A673 (cell line): ENCODE data around the gene CYP2E1. TPM values are rescaled to one million over a fixed set of nuclear protein-coding genes. Genes with fewer than 3 reads are reported as not detected.

Source experiments
- BruUV-seq: library from RNA; stranded (reverse); fragments of 400-500 nt; replicated peaks from 2 replicates; lab custom pipeline; 2021; lab: Mats Ljungman, UMichigan
- CTCF ChIA-PET: fragments of 300-600 bp; sonication (Branson Sonifier 250); formaldehyde crosslinking; loops from one replicate; lab custom pipeline; 2022; ENCODE audit warnings: antibody characterized with exemption; lab: Charles Lee
- POLR2A ChIA-PET: fragments of 300-600 bp; sonication (Branson Sonifier 250); formaldehyde crosslinking; loops from one replicate; lab custom pipeline; 2022; ENCODE audit warnings: antibody characterized with exemption; ENCODE audit not compliant: low non-redundant PET; lab: Charles Lee
- DNase-seq: peaks from one replicate; pipeline ENCODE4 v3.0.0-alpha.2; 2015; ENCODE audit warnings: low spot score
- H3K27ac ChIP-seq: fragments of 200-600 bp; sonication (generic); 2 replicates; pipeline ENCODE4 v1.5.1; 2016; ENCODE audit warnings: mixed run types, low read depth, mild to moderate bottlenecking, mixed read lengths, antibody characterized with exemption, low read length; ENCODE audit not compliant: poor library complexity, severe bottlenecking
- H3K27me3 ChIP-seq: fragments of 200-600 bp; sonication (generic); replicated peaks from 2 replicates; pipeline ENCODE4 v1.6.1; 2017; ENCODE audit warnings: mixed run types, low read depth, mild to moderate bottlenecking, mixed read lengths, antibody characterized with exemption, low read length; ENCODE audit not compliant: insufficient read depth, poor library complexity
- H3K36me3 ChIP-seq: fragments of 200-600 bp; sonication (generic); 2 replicates; pipeline ENCODE4 v1.6.1; 2016; ENCODE audit warnings: mixed run types, mild to moderate bottlenecking, mixed read lengths, antibody characterized with exemption, low read length; ENCODE audit not compliant: insufficient read depth, poor library complexity, severe bottlenecking
- H3K4me1 ChIP-seq: fragments of 200-600 bp; sonication (generic); 2 replicates; pipeline ENCODE4 v1.6.1; 2017; ENCODE audit warnings: mixed run types, mild to moderate bottlenecking, mixed read lengths, antibody characterized with exemption, low read length; ENCODE audit not compliant: insufficient read depth, poor library complexity, severe bottlenecking
- H3K4me3 ChIP-seq: fragments of 200-600 bp; sonication (generic); 2 replicates; pipeline ENCODE4 v1.5.1; 2016; ENCODE audit warnings: low read depth, mixed run types, mild to moderate bottlenecking, mixed read lengths, low read length; ENCODE audit not compliant: poor library complexity, severe bottlenecking
- H3K9me3 ChIP-seq: fragments of 200-600 bp; sonication (generic); 2 replicates; pipeline ENCODE4 v1.6.1; 2016; ENCODE audit warnings: mixed run types, low read depth, mild to moderate bottlenecking, mixed read lengths, antibody characterized with exemption, low read length; ENCODE audit not compliant: poor library complexity, severe bottlenecking
- EZH2 ChIP-seq: fragments of 200-600 bp; sonication (generic); IDR thresholded peaks from 2 replicates; pipeline ENCODE4 v1.6.1; 2017; ENCODE audit warnings: borderline replicate concordance, low read depth, mild to moderate bottlenecking, mixed read lengths, antibody characterized with exemption, low read length; ENCODE audit not compliant: poor library complexity, severe bottlenecking
- intact Hi-C: fragments of 100-400 bp; cut with micrococcal nuclease; formaldehyde crosslinking; loops from one replicate; pipeline ENCODE4 v1.10.0; 2022; ENCODE audit not compliant: unreplicated experiment
- total RNA-seq: library from RNA; stranded (reverse); gene quantifications from 2 replicates; pipeline ENCODE4 v1.2.3, GENCODE V29; 2021
- TF ChIP-seq, protein P1 (sequence below): fragments of 300-800, 200-600 bp; sonication (generic); conservative IDR thresholded peaks from 2 replicates; pipeline ENCODE4 v1.5.1; 2017; ENCODE audit warnings: low read depth, mild to moderate bottlenecking, antibody characterized with exemption, low read length, moderate library complexity, mixed read lengths

Gene CYP2E1
- total RNA-seq, 1 experiment from 2014 or later, result 0.49 TPM

DNA sequence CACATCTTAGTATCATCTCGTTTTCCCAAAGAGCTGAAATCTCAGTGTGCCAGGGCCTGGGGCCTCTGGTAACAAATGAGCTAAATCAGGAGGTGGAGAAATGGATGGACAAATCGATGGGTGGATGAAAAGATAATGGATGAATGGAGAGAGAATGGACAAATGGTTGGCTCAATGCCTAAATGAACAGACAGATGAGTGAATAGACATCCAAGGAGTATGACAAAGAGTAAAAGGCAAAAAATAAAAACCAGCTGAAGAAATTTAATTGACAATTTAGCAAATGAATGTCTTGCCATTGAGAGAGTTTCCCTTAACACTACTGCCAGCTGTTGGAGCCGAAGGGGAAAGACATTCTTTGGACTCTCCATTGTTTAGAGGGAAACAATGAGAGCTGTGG lies 30.2 kb downstream of the CYP2E1 start:
- intact Hi-C loops, result no loop called here
- no peak for TF ChIP-seq EZH2
- TF ChIP-seq, protein P1, sequence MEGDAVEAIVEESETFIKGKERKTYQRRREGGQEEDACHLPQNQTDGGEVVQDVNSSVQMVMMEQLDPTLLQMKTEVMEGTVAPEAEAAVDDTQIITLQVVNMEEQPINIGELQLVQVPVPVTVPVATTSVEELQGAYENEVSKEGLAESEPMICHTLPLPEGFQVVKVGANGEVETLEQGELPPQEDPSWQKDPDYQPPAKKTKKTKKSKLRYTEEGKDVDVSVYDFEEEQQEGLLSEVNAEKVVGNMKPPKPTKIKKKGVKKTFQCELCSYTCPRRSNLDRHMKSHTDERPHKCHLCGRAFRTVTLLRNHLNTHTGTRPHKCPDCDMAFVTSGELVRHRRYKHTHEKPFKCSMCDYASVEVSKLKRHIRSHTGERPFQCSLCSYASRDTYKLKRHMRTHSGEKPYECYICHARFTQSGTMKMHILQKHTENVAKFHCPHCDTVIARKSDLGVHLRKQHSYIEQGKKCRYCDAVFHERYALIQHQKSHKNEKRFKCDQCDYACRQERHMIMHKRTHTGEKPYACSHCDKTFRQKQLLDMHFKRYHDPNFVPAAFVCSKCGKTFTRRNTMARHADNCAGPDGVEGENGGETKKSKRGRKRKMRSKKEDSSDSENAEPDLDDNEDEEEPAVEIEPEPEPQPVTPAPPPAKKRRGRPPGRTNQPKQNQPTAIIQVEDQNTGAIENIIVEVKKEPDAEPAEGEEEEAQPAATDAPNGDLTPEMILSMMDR, result no peak
- Histone ChIP-seq H3K27ac (no peak overlapping the region), H3K9me3 (no peaks in the 10 kb centered on the region), H3K4me3 (no peak overlapping the region), H3K36me3 (no peaks in the 10 kb centered on the region), H3K4me1 (no peaks in the 10 kb centered on the region), H3K27me3 (peaks cover 45% of the 10 kb centered on the region)
- ChIA-PET POLR2A (no interaction called here), CTCF (no interaction called here)
- no peak for DNase-seq
- BruUV-seq, result no TSS peak

DNA sequence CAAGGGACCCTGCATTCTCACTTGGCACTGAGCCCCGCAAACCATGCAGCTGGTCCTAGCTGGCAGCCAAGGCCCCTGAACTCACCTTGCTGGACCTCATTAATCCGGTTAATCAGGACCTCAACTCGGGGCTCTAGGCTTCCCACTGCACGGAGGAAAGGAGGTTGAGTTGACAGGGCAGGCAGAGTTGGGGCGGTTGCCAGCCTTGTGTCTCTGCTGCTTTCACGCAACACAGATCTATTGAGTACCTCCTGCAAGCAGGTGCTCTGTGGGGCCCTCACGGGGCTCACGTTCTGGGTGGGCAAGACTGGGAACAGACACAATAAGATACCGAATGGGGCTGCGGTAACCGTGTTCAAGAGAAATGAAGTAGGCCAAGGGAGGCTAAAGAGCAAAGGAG lies 32.1 kb downstream of the CYP2E1 start:
- Histone ChIP-seq H3K27me3 (peaks cover 28% of the 10 kb centered on the region), H3K9me3 (no peaks in the 10 kb centered on the region), H3K36me3 (no peaks in the 10 kb centered on the region), H3K4me3 (no peak overlapping the region), H3K4me1 (no peaks in the 10 kb centered on the region), H3K27ac (no peak overlapping the region)
- POLR2A ChIA-PET, result no interaction called here
- TF ChIP-seq, protein P1, result no peak
- TF ChIP-seq EZH2, result no peak
- intact Hi-C loops, result no loop called here
- CTCF ChIA-PET, result no interaction called here
- no TSS peak for BruUV-seq
- no peak for DNase-seq

DNA sequence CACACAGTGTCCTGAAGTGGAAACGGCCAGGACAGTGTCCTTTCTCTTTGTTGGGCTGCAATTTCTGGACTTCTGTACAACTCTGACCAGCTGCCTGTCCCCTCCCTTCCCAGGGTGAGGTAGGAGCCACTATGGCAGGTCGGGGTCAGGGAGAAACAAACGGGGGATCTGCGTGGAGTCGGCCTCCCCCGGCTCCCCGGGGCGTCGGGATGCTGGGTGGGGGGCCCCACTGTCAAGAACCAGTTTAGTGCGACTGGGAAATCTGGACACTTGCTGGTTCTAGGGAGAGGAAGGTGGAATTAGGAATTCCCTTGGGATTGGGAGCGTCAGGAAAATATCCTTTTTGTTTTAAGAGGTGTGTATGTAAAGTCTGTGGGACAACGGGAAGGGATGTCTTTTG lies 37.7 kb downstream of the CYP2E1 start:
- H3K4me1 ChIP-seq, result no peaks in the 10 kb centered on the region
- H3K27ac ChIP-seq, result no peak overlapping the region
- intact Hi-C loops, result no loop called here
- no peaks in the 10 kb centered on the region for H3K9me3 ChIP-seq
- no peak for DNase-seq
- CTCF ChIA-PET, result no interaction called here
- TF ChIP-seq EZH2, result no peak
- TF ChIP-seq, protein P1, result no peak
- POLR2A ChIA-PET, result no interaction called here
- H3K27me3 ChIP-seq, result peaks cover 17% of the 10 kb centered on the region
- no TSS peak for BruUV-seq
- H3K4me3 ChIP-seq, result no peak overlapping the region
- H3K36me3 ChIP-seq, result no peaks in the 10 kb centered on the region
